ENCODE results near the gene RNFT2. TPM values are rescaled to one million over a fixed set of nuclear protein-coding genes. Genes with fewer than 3 reads are reported as not detected.
A peak's percentile ranks its signal among the peaks of the same experiment; 100 is the strongest.

RNFT2 gene
- total RNA-seq, 2 experiments from 2014 or later = 4.9 to 6.0 TPM

- peaks cover 0 to 18% of the 10 kb centered on the region in 2 experiments for H3K9me3 ChIP-seq (ENCODE audit: control insufficient read depth in 1 of 2, insufficient read depth in 1 of 2, low read length in 2 of 2)
- peak overlapping the region; percentile 82 for H3K4me3 Mint-ChIP-seq
- TF ChIP-seq, protein P1, sequence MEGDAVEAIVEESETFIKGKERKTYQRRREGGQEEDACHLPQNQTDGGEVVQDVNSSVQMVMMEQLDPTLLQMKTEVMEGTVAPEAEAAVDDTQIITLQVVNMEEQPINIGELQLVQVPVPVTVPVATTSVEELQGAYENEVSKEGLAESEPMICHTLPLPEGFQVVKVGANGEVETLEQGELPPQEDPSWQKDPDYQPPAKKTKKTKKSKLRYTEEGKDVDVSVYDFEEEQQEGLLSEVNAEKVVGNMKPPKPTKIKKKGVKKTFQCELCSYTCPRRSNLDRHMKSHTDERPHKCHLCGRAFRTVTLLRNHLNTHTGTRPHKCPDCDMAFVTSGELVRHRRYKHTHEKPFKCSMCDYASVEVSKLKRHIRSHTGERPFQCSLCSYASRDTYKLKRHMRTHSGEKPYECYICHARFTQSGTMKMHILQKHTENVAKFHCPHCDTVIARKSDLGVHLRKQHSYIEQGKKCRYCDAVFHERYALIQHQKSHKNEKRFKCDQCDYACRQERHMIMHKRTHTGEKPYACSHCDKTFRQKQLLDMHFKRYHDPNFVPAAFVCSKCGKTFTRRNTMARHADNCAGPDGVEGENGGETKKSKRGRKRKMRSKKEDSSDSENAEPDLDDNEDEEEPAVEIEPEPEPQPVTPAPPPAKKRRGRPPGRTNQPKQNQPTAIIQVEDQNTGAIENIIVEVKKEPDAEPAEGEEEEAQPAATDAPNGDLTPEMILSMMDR (IDR thresholded peaks at IDR 0.05) = no peak
- no peak overlapping the region for H3K4me3 ChIP-seq (ENCODE audit: low read length)
- intact Hi-C loops (cut with DNase I, micrococcal nuclease) = no loop called here
- CTCF ChIA-PET = no interaction called here
- H3K27me3 ChIP-seq (ENCODE audit: control insufficient read depth in 1 of 2, insufficient read depth in 2 of 2, low read length in 2 of 2) = peaks cover 53 to 79% of the 10 kb centered on the region in 2 experiments
- H3K4me1 Mint-ChIP-seq (ENCODE audit: low read depth) = peaks cover 38% of the 10 kb centered on the region
- no peak overlapping the region for H3K27ac ChIP-seq (ENCODE audit: low read depth in 1 of 2, low read length in 2 of 2)
- POLR2A ChIA-PET = no interaction called here
- ATAC-seq (ENCODE audit: poor library complexity) (no peak), DNase-seq (no peak)
- peaks cover 34% of the 10 kb centered on the region for H3K4me1 ChIP-seq (ENCODE audit: insufficient read depth, low read length)
- peaks cover 82% of the 10 kb centered on the region for H3K27me3 Mint-ChIP-seq
- H3K36me3 Mint-ChIP-seq (ENCODE audit: low read depth) = no peaks in the 10 kb centered on the region
- no peaks in the 10 kb centered on the region for H3K36me3 ChIP-seq (ENCODE audit: insufficient read depth, low read length)
- H3K9me3 Mint-ChIP-seq = no peaks in the 10 kb centered on the region
- H3K27ac Mint-ChIP-seq = no peak overlapping the region
Observed at GRCh38 chr12:116880213-116880816, 142.2 kb downstream of the RNFT2 start.

DNA sequence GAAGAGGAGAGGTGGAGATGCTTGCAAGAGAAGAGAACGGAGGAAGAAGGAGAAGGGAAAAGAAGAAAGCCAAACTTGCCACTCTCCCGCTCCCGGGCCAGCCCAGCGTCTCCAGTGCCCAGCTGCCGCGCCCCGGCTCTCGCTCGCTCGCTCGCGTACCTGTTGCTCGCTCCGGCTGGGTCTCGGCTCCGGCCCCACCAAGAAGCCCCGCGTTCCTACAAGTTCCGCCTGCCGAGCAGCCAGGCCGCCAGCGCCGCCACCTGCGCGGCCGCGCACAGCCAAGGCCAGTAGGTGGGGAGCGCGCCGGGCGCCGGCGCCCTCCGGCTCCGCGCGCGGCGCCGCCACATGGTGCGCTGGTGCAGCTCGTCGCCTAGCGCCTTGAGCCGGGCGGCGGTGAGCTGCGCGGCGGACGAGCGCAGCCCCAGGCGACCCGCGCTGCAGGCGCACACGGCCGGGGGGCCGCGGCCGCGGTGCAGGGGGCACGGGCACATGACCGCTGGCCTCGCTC lies 142.8 kb downstream of the RNFT2 start:
- H3K4me1 Mint-ChIP-seq (ENCODE audit: low read depth) = peaks cover 38% of the 10 kb centered on the region
- H3K27me3 Mint-ChIP-seq = peaks cover 78% of the 10 kb centered on the region
- ChIA-PET POLR2A (no interaction called here), CTCF (no interaction called here)
- ATAC-seq (ENCODE audit: poor library complexity) (peak; percentile 55), DNase-seq (peak in 5 of 14 experiments; percentile 7 to 53 (median 24))
- peaks cover 49 to 74% of the 10 kb centered on the region in 2 experiments for H3K27me3 ChIP-seq (ENCODE audit: control insufficient read depth in 1 of 2, insufficient read depth in 2 of 2, low read length in 2 of 2)
- TF ChIP-seq, protein P1 (IDR thresholded peaks at IDR 0.05) = no peak
- H3K4me3 ChIP-seq (ENCODE audit: low read length) = no peak overlapping the region
- H3K36me3 Mint-ChIP-seq (ENCODE audit: low read depth) = no peaks in the 10 kb centered on the region
- intact Hi-C loops (cut with DNase I, micrococcal nuclease) = no loop called here
- peak overlapping the region; percentile 82 for H3K4me3 Mint-ChIP-seq
- H3K27ac ChIP-seq (ENCODE audit: low read depth in 1 of 2, low read length in 2 of 2) = no peak overlapping the region
- H3K9me3 Mint-ChIP-seq = no peaks in the 10 kb centered on the region
- H3K36me3 ChIP-seq (ENCODE audit: insufficient read depth, low read length) = no peaks in the 10 kb centered on the region
- H3K4me1 ChIP-seq (ENCODE audit: insufficient read depth, low read length) = peaks cover 34% of the 10 kb centered on the region
- H3K27ac Mint-ChIP-seq = no peak overlapping the region
- peaks cover 0 to 18% of the 10 kb centered on the region in 2 experiments for H3K9me3 ChIP-seq (ENCODE audit: control insufficient read depth in 1 of 2, insufficient read depth in 1 of 2, low read length in 2 of 2)

DNA sequence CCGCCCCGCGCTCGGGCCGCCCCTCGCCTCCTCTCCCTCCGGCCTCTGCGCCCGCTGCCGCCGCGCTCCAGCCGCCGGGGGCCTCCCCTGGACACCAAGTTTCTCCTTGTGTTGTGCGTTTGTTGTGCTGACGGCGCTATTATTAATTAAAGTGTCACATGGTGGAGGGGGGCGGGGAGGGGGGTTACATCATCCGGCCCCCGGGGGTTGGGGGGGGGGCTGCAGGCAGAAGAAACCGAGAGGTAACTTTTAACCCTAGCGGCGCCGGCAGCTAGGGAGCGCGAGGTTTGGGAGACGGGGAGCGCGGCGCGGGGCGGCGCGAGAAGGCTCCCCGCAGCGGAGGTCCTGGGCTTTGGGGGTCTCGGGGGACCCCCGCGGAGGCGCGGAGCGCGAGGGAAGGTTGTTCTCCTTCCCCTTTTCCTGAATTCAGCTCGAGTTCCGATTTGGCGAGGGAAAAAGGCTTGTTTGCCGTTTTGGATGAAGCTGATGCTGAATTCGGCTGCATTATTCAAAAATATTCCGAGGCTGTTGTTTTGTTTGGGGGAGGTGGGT lies 143.3 kb downstream of the RNFT2 start, which contains the start of gene HRK:
Gene HRK, minus strand, starts transcription at position 117 of the 552 bp plus-strand sequence. CDS start 134 bp downstream, outside the sequence.
- Mint-ChIP-seq H3K36me3 (ENCODE audit: low read depth) (no peaks in the 10 kb centered on the region), H3K27me3 (peaks cover 73% of the 10 kb centered on the region), H3K9me3 (no peaks in the 10 kb centered on the region), H3K4me3 (peak within 1 kb of the TSS; percentile 82), H3K27ac (no peak within 1 kb of the TSS), H3K4me1 (ENCODE audit: low read depth) (peaks cover 38% of the 10 kb centered on the region)
- POLR2A ChIA-PET = no interaction called here
- Histone ChIP-seq H3K9me3 (ENCODE audit: control insufficient read depth in 1 of 2, insufficient read depth in 1 of 2, low read length in 2 of 2) (peaks cover 0 to 18% of the 10 kb centered on the region in 2 experiments), H3K27ac (ENCODE audit: low read depth in 1 of 2, low read length in 2 of 2) (no peak within 1 kb of the TSS), H3K4me1 (ENCODE audit: insufficient read depth, low read length) (peaks cover 34% of the 10 kb centered on the region), H3K36me3 (ENCODE audit: insufficient read depth, low read length) (no peaks in the 10 kb centered on the region), H3K27me3 (ENCODE audit: control insufficient read depth in 1 of 2, insufficient read depth in 2 of 2, low read length in 2 of 2) (peaks cover 44 to 69% of the 10 kb centered on the region in 2 experiments), H3K4me3 (ENCODE audit: low read length) (no peak within 1 kb of the TSS)
- intact Hi-C loops (cut with DNase I, micrococcal nuclease) = no loop called here
- DNase-seq (no peak), ATAC-seq (ENCODE audit: poor library complexity) (no peak)
- CTCF ChIA-PET = no interaction called here
- TF ChIP-seq, protein P1 (IDR thresholded peaks at IDR 0.05) = no peak

All from CD4-positive, alpha-beta T cell (primary cell).